Stimulated activated CD8-positive, alpha-beta memory T cell treated with anti-CD3 and anti-CD28 coated beads, Interleukin-15, amount 100 ng/mL, for 4 hours (primary cell): ENCODE measurements around the gene ABCC6.
"Not testable (repeated sequence)": the region's sequence is repeated elsewhere in the genome, so short reads cannot be mapped to it uniquely, and the experiment has no call there.

Experiments
- DNase-seq, 2 donors: peaks; one replicate each; pipeline ENCODE4 v3.0.0-alpha.2; 2020; ENCODE audit warnings: low read depth in 2 of 2

The ABCC6 gene

GRCh38 chr16:16161319-16161718 is 62.0 kb downstream of the ABCC6 start:
- DNase-seq = no peak

- no peak for DNase-seq
Observed at GRCh38 chr16:16159662-16160061, 63.6 kb downstream of the ABCC6 start.

- DNase-seq = no peak
Observed at GRCh38 chr16:16158741-16159374, 64.4 kb downstream of the ABCC6 start.

- no peak for DNase-seq
Observed at GRCh38 chr16:16158082-16158658, 65.1 kb downstream of the ABCC6 start.

GRCh38 chr16:16157166-16157565 is 66.1 kb downstream of the ABCC6 start:
- no peak for DNase-seq

- no peak for DNase-seq
Observed at GRCh38 chr16:16155234-16155633, 68.1 kb downstream of the ABCC6 start.

GRCh38 chr16:16154281-16154951 is 68.9 kb downstream of the ABCC6 start:
- no peak for DNase-seq

- DNase-seq = not testable (repeated sequence)
Observed at GRCh38 chr16:16153000-16153399, 70.3 kb downstream of the ABCC6 start.

- no peak for DNase-seq
Observed at GRCh38 chr16:16151315-16151714, 72.0 kb downstream of the ABCC6 start.

- DNase-seq = no peak
Observed at GRCh38 chr16:16150878-16151152, 72.5 kb downstream of the ABCC6 start.

- no peak for DNase-seq
Observed at GRCh38 chr16:16150117-16150877, 73.0 kb downstream of the ABCC6 start.

- DNase-seq = no peak
Observed at GRCh38 chr16:16149710-16150116, 73.6 kb downstream of the ABCC6 start.

GRCh38 chr16:16148755-16149154 is 74.5 kb downstream of the ABCC6 start:
- DNase-seq = no peak

GRCh38 chr16:16148000-16148599 is 75.2 kb downstream of the ABCC6 start:
- not testable (repeated sequence) for DNase-seq

GRCh38 chr16:16147316-16147999 is 75.8 kb downstream of the ABCC6 start:
- no peak for DNase-seq

- DNase-seq = no peak
Observed at GRCh38 chr16:16146380-16147315, 76.6 kb downstream of the ABCC6 start.

GRCh38 chr16:16145286-16145685 is 78.0 kb downstream of the ABCC6 start:
- no peak for DNase-seq

GRCh38 chr16:16144416-16144815 is 78.9 kb downstream of the ABCC6 start:
- no peak for DNase-seq

- no peak for DNase-seq
Observed at GRCh38 chr16:16143931-16144330, 79.4 kb downstream of the ABCC6 start.

- no peak for DNase-seq
Observed at GRCh38 chr16:16143038-16143763, 80.1 kb downstream of the ABCC6 start.
